ENCODE measurements around the gene RGL1.

The RGL1 gene

GRCh38 chr1:183898001-183898396 is 93.1 kb downstream of the RGL1 start:
- H3K4me3 ChIP-seq (ENCODE audit: low read depth, low read length): no peak overlapping the region
- TF ChIP-seq CTCF (conservative IDR thresholded peaks at IDR 0.05; ENCODE audit: low read depth, low read length): no peak
- no peak for DNase-seq (ENCODE audit: low read depth)

GRCh38 chr1:183898610-183899009 is 93.7 kb downstream of the RGL1 start:
- TF ChIP-seq CTCF (conservative IDR thresholded peaks at IDR 0.05; ENCODE audit: low read depth, low read length): no peak
- H3K4me3 ChIP-seq (ENCODE audit: low read depth, low read length): no peak overlapping the region
- DNase-seq (ENCODE audit: low read depth): no peak

GRCh38 chr1:183901748-183902330 is 96.9 kb downstream of the RGL1 start:
- no peak overlapping the region for H3K4me3 ChIP-seq (ENCODE audit: low read depth, low read length)
- no peak for DNase-seq (ENCODE audit: low read depth)
- no peak for TF ChIP-seq CTCF (conservative IDR thresholded peaks at IDR 0.05; ENCODE audit: low read depth, low read length)

GRCh38 chr1:183903101-183903500 is 98.2 kb downstream of the RGL1 start:
- no peak for DNase-seq (ENCODE audit: low read depth)
- no peak for TF ChIP-seq CTCF (conservative IDR thresholded peaks at IDR 0.05; ENCODE audit: low read depth, low read length)
- no peak overlapping the region for H3K4me3 ChIP-seq (ENCODE audit: low read depth, low read length)

GRCh38 chr1:183905508-183906113 is 100.7 kb downstream of the RGL1 start:
- no peak for TF ChIP-seq CTCF (conservative IDR thresholded peaks at IDR 0.05; ENCODE audit: low read depth, low read length)
- no peak overlapping the region for H3K4me3 ChIP-seq (ENCODE audit: low read depth, low read length)
- DNase-seq (ENCODE audit: low read depth): no peak

- TF ChIP-seq CTCF (conservative IDR thresholded peaks at IDR 0.05; ENCODE audit: low read depth, low read length): no peak
- H3K4me3 ChIP-seq (ENCODE audit: low read depth, low read length): no peak overlapping the region
- no peak for DNase-seq (ENCODE audit: low read depth)
Observed at GRCh38 chr1:183907070-183907469, 102.2 kb downstream of the RGL1 start.

GRCh38 chr1:183908079-183908478 is 103.2 kb downstream of the RGL1 start:
- TF ChIP-seq CTCF (conservative IDR thresholded peaks at IDR 0.05; ENCODE audit: low read depth, low read length): no peak
- no peak for DNase-seq (ENCODE audit: low read depth)
- no peak overlapping the region for H3K4me3 ChIP-seq (ENCODE audit: low read depth, low read length)
